Measurements from ENCODE around the gene GRIP1. TPM values are rescaled to one million over a fixed set of nuclear protein-coding genes. Genes with fewer than 3 reads are reported as not detected.

Gene GRIP1
- total and polyA plus RNA-seq, 10 of the 15 experiments (the other 5 are each of a cell fraction or from before 2014, with no cell fraction given), result 0.05 to 0.85 (median 0.50) TPM; not detected in 7

GRCh38 chr12:66453844-66454243 is 225.0 kb downstream of the GRIP1 start (continued):
- TF ChIP-seq PAX5 (IDR thresholded peaks at IDR 0.05; ENCODE audit: borderline replicate concordance, low read depth, low read length), result no peak
- TF ChIP-seq MTA2 (IDR thresholded peaks at IDR 0.05; ENCODE audit: low read depth), result no peak
- TF ChIP-seq MEF2B (IDR thresholded peaks at IDR 0.05; ENCODE audit: partially characterized antibody, poor library complexity, severe bottlenecking), result no peak
- TF ChIP-seq RELA (IDR thresholded peaks at IDR 0.05; ENCODE audit: borderline replicate concordance, partially characterized antibody), result no peak
- peak; percentile 60 for TF ChIP-seq NFIC (IDR thresholded peaks at IDR 0.05; ENCODE audit: low read depth, low read length)
- TF ChIP-seq ZNF207 (IDR thresholded peaks at IDR 0.05; ENCODE audit: borderline replicate concordance), result no peak
- no peak for TF ChIP-seq SMAD5 (IDR thresholded peaks at IDR 0.05; ENCODE audit: low read depth)
- TF ChIP-seq BMI1 (IDR thresholded peaks at IDR 0.05; ENCODE audit: borderline replicate concordance), result no peak
- TF ChIP-seq NFYB (IDR thresholded peaks at IDR 0.05; ENCODE audit: insufficient read depth, low read depth, low read length), result no peak
- 0 out of 2 replicates have a peak, but pooled peaks have one; percentile 26 for TF ChIP-seq CREB1 (IDR thresholded peaks at IDR 0.05; ENCODE audit: low read depth)
- peak; percentile 37; the same call in 1 of the 2 replicates for TF ChIP-seq JUNB (IDR thresholded peaks at IDR 0.05)
- TF ChIP-seq, protein P1, sequence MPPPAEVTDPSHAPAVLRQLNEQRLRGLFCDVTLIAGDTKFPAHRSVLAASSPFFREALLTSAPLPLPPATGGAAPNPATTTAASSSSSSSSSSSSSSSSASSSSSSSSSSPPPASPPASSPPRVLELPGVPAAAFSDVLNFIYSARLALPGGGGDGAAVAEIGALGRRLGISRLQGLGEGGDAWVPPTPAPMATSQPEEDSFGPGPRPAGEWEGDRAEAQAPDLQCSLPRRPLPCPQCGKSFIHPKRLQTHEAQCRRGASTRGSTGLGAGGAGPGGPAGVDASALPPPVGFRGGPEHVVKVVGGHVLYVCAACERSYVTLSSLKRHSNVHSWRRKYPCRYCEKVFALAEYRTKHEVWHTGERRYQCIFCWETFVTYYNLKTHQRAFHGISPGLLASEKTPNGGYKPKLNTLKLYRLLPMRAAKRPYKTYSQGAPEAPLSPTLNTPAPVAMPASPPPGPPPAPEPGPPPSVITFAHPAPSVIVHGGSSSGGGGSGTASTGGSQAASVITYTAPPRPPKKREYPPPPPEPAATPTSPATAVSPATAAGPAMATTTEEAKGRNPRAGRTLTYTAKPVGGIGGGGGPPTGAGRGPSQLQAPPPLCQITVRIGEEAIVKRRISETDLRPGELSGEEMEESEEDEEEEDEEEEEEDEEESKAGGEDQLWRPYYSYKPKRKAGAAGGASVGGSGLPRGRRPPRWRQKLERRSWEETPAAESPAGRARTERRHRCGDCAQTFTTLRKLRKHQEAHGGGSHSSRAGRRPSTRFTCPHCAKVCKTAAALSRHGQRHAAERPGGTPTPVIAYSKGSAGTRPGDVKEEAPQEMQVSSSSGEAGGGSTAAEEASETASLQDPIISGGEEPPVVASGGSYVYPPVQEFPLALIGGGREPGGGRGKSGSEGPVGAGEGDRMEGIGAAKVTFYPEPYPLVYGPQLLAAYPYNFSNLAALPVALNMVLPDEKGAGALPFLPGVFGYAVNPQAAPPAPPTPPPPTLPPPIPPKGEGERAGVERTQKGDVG (CRISPR knock-in tag; IDR thresholded peaks at IDR 0.05), result no peak
- TF ChIP-seq YY1 (IDR thresholded peaks at IDR 0.05; ENCODE audit: low read depth, low read length), result no peak
- TF ChIP-seq SREBF1 (IDR thresholded peaks at IDR 0.05; ENCODE audit: low read length), result no peak
- no peak for TF ChIP-seq STAT3 (IDR thresholded peaks at IDR 0.05; ENCODE audit: low read depth, low read length)

All from GM12878 (cell line).